Measurements from ENCODE around the gene KANSL2.

- no peak for TF ChIP-seq EP300 (IDR thresholded peaks at IDR 0.05; ENCODE audit: borderline replicate concordance)
- no peak for TF ChIP-seq TAF1 (IDR thresholded peaks at IDR 0.05; ENCODE audit: low read depth)
- TF ChIP-seq MAX (IDR thresholded peaks at IDR 0.05), result no peak
- TF ChIP-seq EGR1 (IDR thresholded peaks at IDR 0.05), result no peak
- no peak for TF ChIP-seq USF1 (IDR thresholded peaks at IDR 0.05)
- TF ChIP-seq YY1 (IDR thresholded peaks at IDR 0.05; ENCODE audit: low read depth), result no peak
- TF ChIP-seq REST (IDR thresholded peaks at IDR 0.05; ENCODE audit: low read depth), result no peak
Observed at GRCh38 chr12:48618541-48618940, 63.5 kb downstream of the KANSL2 start.
